PC-3 (cell line): ENCODE data around the gene SPAG4. TPM values are rescaled to one million over a fixed set of nuclear protein-coding genes. Genes with fewer than 3 reads are reported as not detected.

Experiments
- ATAC-seq: fragments of 200-7000 bp; cut with Tn5 transposase; 2 replicates; pipeline ENCODE4 v1.9.1; 2020; ENCODE audit warnings: mild to moderate bottlenecking, moderate library complexity
- BruUV-seq: library from RNA; stranded (reverse); fragments of 400-500 nt; replicated peaks from 2 replicates; lab custom pipeline; 2021; lab: Mats Ljungman, UMichigan
- CTCF ChIA-PET: fragments of 300-600 bp; sonication (Branson Sonifier 250); formaldehyde crosslinking; loops from one replicate; lab custom pipeline; 2022; ENCODE audit warnings: antibody characterized with exemption; lab: Charles Lee
- POLR2A ChIA-PET: fragments of 300-600 bp; sonication (Branson Sonifier 250); formaldehyde crosslinking; loops from one replicate; lab custom pipeline; 2022; ENCODE audit warnings: antibody characterized with exemption; ENCODE audit not compliant: unreplicated experiment; lab: Charles Lee
- DNase-seq: peaks from one replicate; pipeline ENCODE4 v3.0.0-alpha.2; 2015
- H2AFZ ChIP-seq: fragments of 300-600 bp; sonication (generic); 2 replicates; pipeline ENCODE4 v1.6.0; 2016; ENCODE audit warnings: antibody characterized with exemption, low read length
- H3F3A ChIP-seq: fragments of 300-600 bp; sonication (generic); one replicate; pipeline ENCODE4 v1.6.0; 2017; ENCODE audit warnings: antibody characterized with exemption, low read length, control low read depth, mild to moderate bottlenecking; ENCODE audit not compliant: unreplicated experiment
- H3K27ac ChIP-seq: fragments of 300-600 bp; sonication (generic); 2 replicates; pipeline ENCODE4 v1.5.1; 2016; ENCODE audit warnings: mild to moderate bottlenecking, low read length
- H3K27me3 ChIP-seq: fragments of 300-600 bp; sonication (generic); 2 replicates; pipeline ENCODE4 v1.6.1; 2016; ENCODE audit warnings: low read length, mixed read lengths
- H3K36me3 ChIP-seq: fragments of 300-600 bp; sonication (generic); 2 replicates; pipeline ENCODE4 v1.6.1; 2016; ENCODE audit warnings: low read depth, mixed run types, low read length, mixed read lengths
- H3K4me1 ChIP-seq: fragments of 300-600 bp; sonication (generic); 2 replicates; pipeline ENCODE4 v1.5.1; 2016; ENCODE audit warnings: low read length; ENCODE audit not compliant: insufficient read depth
- H3K4me2 ChIP-seq: fragments of 300-600 bp; sonication (generic); 2 replicates; pipeline ENCODE4 v1.6.0; 2016; ENCODE audit warnings: low read length
- H3K4me3 ChIP-seq: fragments of 300-600 bp; sonication (generic); 2 replicates; pipeline ENCODE4 v1.5.1; 2016; ENCODE audit warnings: mild to moderate bottlenecking, low read length, mixed read lengths
- H3K79me2 ChIP-seq: fragments of 300-600 bp; sonication (generic); 2 replicates; pipeline ENCODE4 v1.6.1; 2017; ENCODE audit warnings: low read length, mixed read lengths
- H3K9ac ChIP-seq: fragments of 300-600 bp; sonication (generic); 2 replicates; pipeline ENCODE4 v1.6.0; 2016; ENCODE audit warnings: mild to moderate bottlenecking, low read length
- H3K9me2 ChIP-seq: fragments of 300-600 bp; sonication (generic); replicated peaks from 2 replicates; pipeline ENCODE4 v1.6.1; 2016; ENCODE audit warnings: mixed run types, low read length, mixed read lengths
- H3K9me3 ChIP-seq: fragments of 300-600 bp; sonication (generic); 2 replicates; pipeline ENCODE4 v1.6.1; 2016; ENCODE audit warnings: low read length, mixed read lengths
- H4K20me1 ChIP-seq: fragments of 300-600 bp; sonication (generic); 2 replicates; pipeline ENCODE4 v1.6.1; 2016; ENCODE audit warnings: low read length, mixed read lengths
- EZH2 ChIP-seq: fragments of 300-600 bp; sonication (generic); IDR thresholded peaks from one replicate; pipeline ENCODE4 v1.6.1; 2017; ENCODE audit warnings: antibody characterized with exemption, mild to moderate bottlenecking, low read length; ENCODE audit not compliant: unreplicated experiment
- EZH2phosphoT487 ChIP-seq: fragments of 300-600 bp; sonication (generic); IDR thresholded peaks from 2 replicates; pipeline ENCODE4 v1.6.1; 2018; ENCODE audit warnings: mild to moderate bottlenecking, antibody characterized with exemption, low read length, borderline replicate concordance
- intact Hi-C: fragments of 100-400 bp; cut with micrococcal nuclease; formaldehyde crosslinking; loops from 2 replicates; pipeline ENCODE4 v1.9.0; 2023
- total RNA-seq: library from RNA; depleted of rRNA; stranded (reverse); fragments of >200 nt; gene quantifications from 2 replicates; pipeline ENCODE4 v1.2.3, GENCODE V29; 2014
- TF ChIP-seq, protein P1 (sequence below): fragments of 300-600 bp; sonication (generic); conservative IDR thresholded peaks from 2 replicates; pipeline ENCODE4 v1.5.1; 2017; ENCODE audit warnings: antibody characterized with exemption, low read depth, mild to moderate bottlenecking, low read length

Gene SPAG4
- total RNA-seq, 1 experiment from 2014 or later: 9.7 TPM

DNA sequence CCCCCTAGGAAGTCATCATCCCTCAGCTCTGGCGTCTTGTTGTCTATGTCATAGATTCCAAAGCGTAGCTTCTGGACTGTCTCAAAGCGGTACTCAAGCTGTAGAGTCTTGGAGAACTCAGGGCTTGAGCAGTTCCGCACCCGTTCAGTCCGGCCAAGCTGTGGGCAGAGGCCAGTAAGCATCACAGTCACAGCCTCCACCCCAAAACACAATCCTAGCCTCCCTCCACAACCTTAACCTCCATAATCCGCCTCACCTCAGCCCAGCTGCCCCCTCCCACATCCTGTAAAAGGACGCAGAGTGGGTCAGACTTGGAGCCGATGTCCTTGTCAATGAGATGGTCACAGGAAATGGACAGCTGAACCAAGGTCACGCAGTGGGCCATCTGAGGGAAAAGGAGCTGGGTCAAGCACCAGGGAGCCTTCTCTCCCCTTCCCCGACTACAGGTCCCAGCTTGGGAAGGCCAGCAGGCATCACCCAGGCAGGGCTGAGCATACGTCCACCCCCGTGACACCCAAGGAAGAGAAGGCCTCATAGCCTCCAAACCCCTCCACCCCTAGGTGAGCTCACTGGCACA, 17.0 kb downstream of the SPAG4 start:
- Histone ChIP-seq H3F3A (no peaks in the 10 kb centered on the region), H2AFZ (no peak overlapping the region), H3K36me3 (peaks cover 38% of the 10 kb centered on the region), H3K9me2 (no peaks in the 10 kb centered on the region), H3K27me3 (no peaks in the 10 kb centered on the region), H3K9ac (no peak overlapping the region), H3K27ac (no peak overlapping the region), H3K4me1 (no peaks in the 10 kb centered on the region), H3K4me2 (no peak overlapping the region), H4K20me1 (no peaks in the 10 kb centered on the region), H3K4me3 (no peak overlapping the region), H3K79me2 (peaks cover 25% of the 10 kb centered on the region), H3K9me3 (no peaks in the 10 kb centered on the region)
- ATAC-seq (no peak), DNase-seq (no peak)
- no TSS peak for BruUV-seq
- POLR2A ChIA-PET: no interaction called here
- intact Hi-C loops: no loop called here
- TF ChIP-seq, protein P1, sequence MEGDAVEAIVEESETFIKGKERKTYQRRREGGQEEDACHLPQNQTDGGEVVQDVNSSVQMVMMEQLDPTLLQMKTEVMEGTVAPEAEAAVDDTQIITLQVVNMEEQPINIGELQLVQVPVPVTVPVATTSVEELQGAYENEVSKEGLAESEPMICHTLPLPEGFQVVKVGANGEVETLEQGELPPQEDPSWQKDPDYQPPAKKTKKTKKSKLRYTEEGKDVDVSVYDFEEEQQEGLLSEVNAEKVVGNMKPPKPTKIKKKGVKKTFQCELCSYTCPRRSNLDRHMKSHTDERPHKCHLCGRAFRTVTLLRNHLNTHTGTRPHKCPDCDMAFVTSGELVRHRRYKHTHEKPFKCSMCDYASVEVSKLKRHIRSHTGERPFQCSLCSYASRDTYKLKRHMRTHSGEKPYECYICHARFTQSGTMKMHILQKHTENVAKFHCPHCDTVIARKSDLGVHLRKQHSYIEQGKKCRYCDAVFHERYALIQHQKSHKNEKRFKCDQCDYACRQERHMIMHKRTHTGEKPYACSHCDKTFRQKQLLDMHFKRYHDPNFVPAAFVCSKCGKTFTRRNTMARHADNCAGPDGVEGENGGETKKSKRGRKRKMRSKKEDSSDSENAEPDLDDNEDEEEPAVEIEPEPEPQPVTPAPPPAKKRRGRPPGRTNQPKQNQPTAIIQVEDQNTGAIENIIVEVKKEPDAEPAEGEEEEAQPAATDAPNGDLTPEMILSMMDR: no peak
- no peak for TF ChIP-seq EZH2
- TF ChIP-seq EZH2phosphoT487: no peak
- CTCF ChIA-PET: no interaction called here

DNA sequence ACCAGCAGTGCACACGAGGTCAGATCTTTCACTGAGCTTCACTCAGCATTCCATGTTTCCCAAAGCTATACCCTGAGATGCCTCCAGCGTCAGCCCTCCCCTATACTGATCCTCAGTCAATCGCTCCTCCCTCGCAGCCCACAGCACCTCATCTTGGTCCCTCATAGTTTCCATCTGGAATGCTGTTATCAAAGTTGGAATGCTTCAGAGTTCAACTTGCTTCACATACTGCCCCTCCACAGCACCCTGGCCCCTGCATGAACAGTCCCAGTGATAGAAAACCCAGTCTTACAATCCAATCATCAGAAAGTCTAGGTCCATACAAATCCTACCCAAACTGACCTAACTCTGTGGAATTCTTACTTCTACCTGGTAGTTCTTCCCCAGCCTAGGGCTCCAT, 20.0 kb downstream of the SPAG4 start:
- Histone ChIP-seq H3K27me3 (no peaks in the 10 kb centered on the region), H4K20me1 (no peaks in the 10 kb centered on the region), H3K36me3 (peaks cover 23% of the 10 kb centered on the region; the same call in 1 of the 2 replicates), H2AFZ (no peak overlapping the region), H3K9me2 (no peaks in the 10 kb centered on the region), H3K4me1 (no peaks in the 10 kb centered on the region), H3K27ac (no peak overlapping the region), H3F3A (no peaks in the 10 kb centered on the region), H3K9me3 (no peaks in the 10 kb centered on the region), H3K4me3 (no peak overlapping the region), H3K4me2 (no peak overlapping the region), H3K9ac (no peak overlapping the region), H3K79me2 (peaks cover 53% of the 10 kb centered on the region)
- ChIA-PET POLR2A (no interaction called here), CTCF (no interaction called here)
- TF ChIP-seq, protein P1: no peak
- TF ChIP-seq EZH2: no peak
- TF ChIP-seq EZH2phosphoT487: no peak
- intact Hi-C loops: no loop called here
- no peak for ATAC-seq
- DNase-seq: no peak
- no TSS peak for BruUV-seq

DNA sequence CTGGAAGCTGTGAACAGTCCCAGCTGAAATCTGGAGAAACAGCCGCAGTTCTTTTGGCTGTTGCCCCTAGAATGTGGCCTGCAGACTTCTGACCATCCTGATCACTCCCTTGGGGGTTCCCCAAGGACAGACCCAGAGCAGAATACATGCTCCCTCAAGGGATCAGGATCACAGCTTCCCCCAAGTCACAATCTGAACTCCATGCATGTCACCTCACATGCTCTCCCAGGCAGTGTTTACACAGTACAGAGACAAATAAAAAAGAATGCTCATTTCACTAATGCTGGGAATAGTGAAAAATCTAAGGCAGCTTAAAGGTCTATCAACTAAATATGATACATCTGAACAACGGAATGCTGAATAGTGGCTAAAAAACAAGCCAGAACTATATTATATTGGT, 20.5 kb downstream of the SPAG4 start:
- H3K4me2 ChIP-seq: no peak overlapping the region
- CTCF ChIA-PET: no interaction called here
- no peaks in the 10 kb centered on the region for H4K20me1 ChIP-seq
- TF ChIP-seq EZH2 (no peak), EZH2phosphoT487 (no peak)
- TF ChIP-seq, protein P1: no peak
- peaks cover 19% of the 10 kb centered on the region; the same call in 1 of the 2 replicates for H3K36me3 ChIP-seq
- no peak overlapping the region for H2AFZ ChIP-seq
- POLR2A ChIA-PET: no interaction called here
- H3K9ac ChIP-seq: no peak overlapping the region
- H3K4me1 ChIP-seq: no peaks in the 10 kb centered on the region
- no TSS peak for BruUV-seq
- peaks cover 57% of the 10 kb centered on the region for H3K79me2 ChIP-seq
- H3K4me3 ChIP-seq: no peak overlapping the region
- ATAC-seq (no peak), DNase-seq (no peak)
- no peaks in the 10 kb centered on the region for H3K9me2 ChIP-seq
- H3K27me3 ChIP-seq: no peaks in the 10 kb centered on the region
- intact Hi-C loops: no loop called here
- H3F3A ChIP-seq: no peaks in the 10 kb centered on the region
- no peak overlapping the region for H3K27ac ChIP-seq
- no peaks in the 10 kb centered on the region for H3K9me3 ChIP-seq
